ENCODE measurements around the gene MAB21L2.

The MAB21L2 gene

GRCh38 chr4:150567070-150567469 is 14.9 kb upstream of the MAB21L2 start:
- H3K4me2 ChIP-seq = no peak overlapping the region
- no peak overlapping the region for H3K4me3 ChIP-seq (IDR thresholded peaks at IDR 0.05; ENCODE audit: insufficient read depth, low read depth, low read length)
- no peak overlapping the region for H3K27ac ChIP-seq
- H3K27me3 ChIP-seq (ENCODE audit: insufficient read depth, low read depth) = no peaks in the 10 kb centered on the region
- no peak overlapping the region for H3K9ac ChIP-seq
- no peak for TF ChIP-seq CTCF (conservative IDR thresholded peaks at IDR 0.05; ENCODE audit: low read depth, low read length)
- no peaks in the 10 kb centered on the region for H3K4me1 ChIP-seq (ENCODE audit: low read depth, poor library complexity, severe bottlenecking)
- no peaks in the 10 kb centered on the region for H3K79me2 ChIP-seq (ENCODE audit: insufficient read depth, low read depth)
- H3K36me3 ChIP-seq (ENCODE audit: insufficient read depth) = no peaks in the 10 kb centered on the region
- no peaks in the 10 kb centered on the region for H4K20me1 ChIP-seq (ENCODE audit: insufficient read depth)
- no peak overlapping the region for H2AFZ ChIP-seq (ENCODE audit: low read depth)

DNA sequence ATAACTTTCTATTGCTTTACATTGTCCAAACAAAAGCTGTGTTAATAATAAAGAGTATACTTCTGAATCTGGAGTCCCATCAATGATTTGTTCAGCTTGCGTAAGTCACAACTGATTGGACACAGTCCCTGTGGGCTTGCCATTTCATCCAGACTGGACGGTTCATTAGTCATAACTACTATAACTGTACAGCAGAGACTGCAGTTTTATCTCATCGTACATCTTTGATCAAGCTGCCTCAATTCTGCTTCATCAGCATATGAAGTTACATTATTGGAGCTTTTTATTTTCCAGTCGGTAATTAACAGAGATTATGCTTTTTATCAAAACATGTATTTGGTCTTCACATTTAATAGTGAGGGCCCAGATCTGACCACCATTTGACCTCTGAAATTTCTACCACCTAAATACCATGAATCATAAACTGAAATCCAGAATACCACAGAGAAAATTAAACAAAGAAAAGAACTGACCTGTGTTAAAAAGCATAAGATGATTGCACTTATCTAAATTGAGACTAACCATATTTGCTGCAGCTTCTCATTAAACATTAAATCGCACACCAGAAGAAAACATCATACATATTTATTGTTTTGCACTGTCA is 12.5 kb upstream of the MAB21L2 start:
- Histone ChIP-seq H3K79me2 (ENCODE audit: insufficient read depth, low read depth) (no peaks in the 10 kb centered on the region), H3K27ac (no peak overlapping the region), H3K4me2 (no peak overlapping the region), H2AFZ (ENCODE audit: low read depth) (no peak overlapping the region), H3K9ac (no peak overlapping the region), H3K4me1 (ENCODE audit: low read depth, poor library complexity, severe bottlenecking) (peaks cover 3% of the 10 kb centered on the region), H4K20me1 (ENCODE audit: insufficient read depth) (no peaks in the 10 kb centered on the region), H3K36me3 (ENCODE audit: insufficient read depth) (no peaks in the 10 kb centered on the region), H3K4me3 (IDR thresholded peaks at IDR 0.05; ENCODE audit: insufficient read depth, low read depth, low read length) (no peak overlapping the region), H3K27me3 (ENCODE audit: insufficient read depth, low read depth) (no peaks in the 10 kb centered on the region)
- TF ChIP-seq CTCF (conservative IDR thresholded peaks at IDR 0.05; ENCODE audit: low read depth, low read length) = no peak

GRCh38 chr4:150569998-150570535 is 11.9 kb upstream of the MAB21L2 start:
- H3K4me1 ChIP-seq (ENCODE audit: low read depth, poor library complexity, severe bottlenecking) = peaks cover 3% of the 10 kb centered on the region
- TF ChIP-seq CTCF (conservative IDR thresholded peaks at IDR 0.05; ENCODE audit: low read depth, low read length) = no peak
- H3K4me3 ChIP-seq (IDR thresholded peaks at IDR 0.05; ENCODE audit: insufficient read depth, low read depth, low read length) = no peak overlapping the region
- H3K27me3 ChIP-seq (ENCODE audit: insufficient read depth, low read depth) = no peaks in the 10 kb centered on the region
- no peaks in the 10 kb centered on the region for H4K20me1 ChIP-seq (ENCODE audit: insufficient read depth)
- no peak overlapping the region for H2AFZ ChIP-seq (ENCODE audit: low read depth)
- H3K27ac ChIP-seq = no peak overlapping the region
- H3K4me2 ChIP-seq = no peak overlapping the region
- H3K79me2 ChIP-seq (ENCODE audit: insufficient read depth, low read depth) = no peaks in the 10 kb centered on the region
- H3K36me3 ChIP-seq (ENCODE audit: insufficient read depth) = no peaks in the 10 kb centered on the region
- no peak overlapping the region for H3K9ac ChIP-seq

- Histone ChIP-seq H4K20me1 (ENCODE audit: insufficient read depth) (no peaks in the 10 kb centered on the region), H3K79me2 (ENCODE audit: insufficient read depth, low read depth) (no peaks in the 10 kb centered on the region), H3K4me2 (no peak overlapping the region), H3K9ac (no peak overlapping the region), H3K27ac (no peak overlapping the region), H3K27me3 (ENCODE audit: insufficient read depth, low read depth) (no peaks in the 10 kb centered on the region), H2AFZ (ENCODE audit: low read depth) (no peak overlapping the region), H3K4me3 (IDR thresholded peaks at IDR 0.05; ENCODE audit: insufficient read depth, low read depth, low read length) (no peak overlapping the region), H3K36me3 (ENCODE audit: insufficient read depth) (no peaks in the 10 kb centered on the region), H3K4me1 (ENCODE audit: low read depth, poor library complexity, severe bottlenecking) (peaks cover 3% of the 10 kb centered on the region)
- no peak for TF ChIP-seq CTCF (conservative IDR thresholded peaks at IDR 0.05; ENCODE audit: low read depth, low read length)
These were observed 11.1 kb upstream of the MAB21L2 start for GRCh38 chr4:150570862-150571261.
